ENCODE measurements around the gene DELE1.
"Not testable (repeated sequence)": the region's sequence is repeated elsewhere in the genome, so short reads cannot be mapped to it uniquely, and the experiment has no call there.

- not testable (repeated sequence) for TF ChIP-seq CTCF, POLR2A (IDR thresholded peaks at IDR 0.05)
These were observed 33.2 kb upstream of the DELE1 start for GRCh38 chr5:141890429-141890828.

All from lower leg skin (tissue), 3 donors.